Keratinocyte (primary cell): Measurements from ENCODE around the gene SLCO3A1. TPM values are rescaled to one million over a fixed set of nuclear protein-coding genes. Genes with fewer than 3 reads are reported as not detected.
A peak's percentile ranks its signal among the peaks of the same experiment; 100 is the strongest.

ENCODE experiments used
- DNase-seq: peaks from one replicate; pipeline ENCODE4 v3.0.0-alpha.2; 2011; ENCODE audit warnings: low read depth, missing footprints, low spot score
- FAIRE-seq: peaks from 2 replicates; lab custom pipeline; 2011; peaks lifted over from hg19 to GRCh38; lab: Jason Lieb, UNC
- H2AFZ ChIP-seq: 2 replicates; pipeline ENCODE4 v1.6.0; 2012; ENCODE audit warnings: low read length, control low read depth, inconsistent platforms; ENCODE audit not compliant: control insufficient read depth
- H3K27ac ChIP-seq: 2 replicates; pipeline ENCODE4 v1.5.1; 2011; ENCODE audit warnings: low read length; ENCODE audit not compliant: control insufficient read depth, insufficient read depth
- H3K27me3 ChIP-seq: 3 replicates; pipeline ENCODE4 v1.6.0; 2011; ENCODE audit warnings: low read length; ENCODE audit not compliant: control insufficient read depth, insufficient read depth; ENCODE audit errors: extremely low read depth
- H3K36me3 ChIP-seq, 2 experiments: 2 replicates in 1 of 2; 3 replicates in 1 of 2; pipeline ENCODE4 v1.5.1; 2011; ENCODE audit warnings: low read length in 2 of 2, mild to moderate bottlenecking in 1 of 2; ENCODE audit not compliant: control insufficient read depth in 2 of 2, insufficient read depth in 2 of 2; ENCODE audit errors: extremely low read depth in 1 of 2
- H3K4me1 ChIP-seq: 3 replicates; pipeline ENCODE4 v1.5.1; 2011; ENCODE audit warnings: low read length; ENCODE audit not compliant: control insufficient read depth, insufficient read depth; ENCODE audit errors: extremely low read depth
- H3K4me2 ChIP-seq: 3 replicates; pipeline ENCODE4 v1.6.0; 2011; ENCODE audit warnings: low read depth, low read length; ENCODE audit not compliant: control insufficient read depth, insufficient read depth; ENCODE audit errors: extremely low read depth
- H3K4me3 ChIP-seq, 3 experiments: fragments of 200-600 bp in 1 of 3; sonication (generic) in 1 of 3; 2 replicates in 2 of 3; 3 replicates in 1 of 3; pipeline ENCODE4 v1.5.1; 2011 to 2016; ENCODE audit warnings: low read length in 3 of 3, mild to moderate bottlenecking in 3 of 3, control low read depth in 2 of 3, inconsistent platforms in 1 of 3, low read depth in 1 of 3, mixed read lengths in 1 of 3, mixed run types in 1 of 3, moderate library complexity in 1 of 3; ENCODE audit not compliant: control insufficient read depth in 2 of 3, insufficient read depth in 2 of 3; ENCODE audit errors: extremely low read depth in 1 of 3
- H3K79me2 ChIP-seq: 2 replicates; pipeline ENCODE4 v1.6.0; 2012; ENCODE audit warnings: low read length; ENCODE audit not compliant: control insufficient read depth, insufficient read depth
- H3K9ac ChIP-seq: 3 replicates; pipeline ENCODE4 v1.6.0; 2011; ENCODE audit warnings: low read length; ENCODE audit not compliant: control insufficient read depth, insufficient read depth; ENCODE audit errors: extremely low read depth
- H3K9me1 ChIP-seq: 3 replicates; pipeline ENCODE4 v1.6.0; 2011; ENCODE audit warnings: low read length; ENCODE audit not compliant: control insufficient read depth, insufficient read depth; ENCODE audit errors: extremely low read depth
- H3K9me3 ChIP-seq: 2 replicates; pipeline ENCODE4 v1.5.1; 2012; ENCODE audit warnings: low read depth, low read length; ENCODE audit not compliant: control insufficient read depth
- H4K20me1 ChIP-seq: 3 replicates; pipeline ENCODE4 v1.6.0; 2011; ENCODE audit warnings: low read length; ENCODE audit not compliant: control insufficient read depth, insufficient read depth; ENCODE audit errors: extremely low read depth
- CTCF ChIP-seq, 3 experiments: IDR thresholded peaks in 1 of 3; conservative IDR thresholded peaks in 1 of 3; optimal IDR thresholded peaks in 1 of 3; 2 replicates in 2 of 3; 3 replicates in 1 of 3; pipeline versions ENCODE3 to v1.5.1; 2011; ENCODE audit warnings: low read length in 3 of 3, mild to moderate bottlenecking in 3 of 3, moderate library complexity in 2 of 3, control low read depth in 1 of 3, inconsistent platforms in 1 of 3; ENCODE audit not compliant: insufficient read depth in 2 of 3; ENCODE audit errors: extremely low read depth in 1 of 3
- EZH2 ChIP-seq: IDR thresholded peaks from one replicate; pipeline ENCODE4 v1.6.1; 2012; ENCODE audit warnings: inconsistent platforms, mild to moderate bottlenecking, low read length, moderate library complexity
- dilution Hi-C: fragments of 300-500 bp; cut with MboI; formaldehyde crosslinking; loops from one replicate; pipeline ENCODE4 v1.7.0; 2020; ENCODE audit warnings: low sequenced_read_pairs; ENCODE audit not compliant: extremely low pct_ligation_motif_present
- polyA plus RNA-seq, 5 experiments: library from polyadenylated mRNA; depleted of rRNA in 3 of 5; stranded (reverse) in 3 of 5; stranded (forward) in 1 of 5; unstranded in 1 of 5; fragments of >200 nt; gene quantifications; 1 replicate in 1 of 5; 2 replicates in 3 of 5; 3 replicates in 1 of 5; pipeline versions ENCODE4 v1.2.1 to v1.2.3, GENCODE V29; 2011 to 2012; ENCODE audit warnings: missing spikeins in 2 of 5, low read depth in 1 of 5, low replicate concordance in 1 of 5

SLCO3A1 gene
- polyA plus RNA-seq, 1 donor (not counting 4 experiments of a cell fraction or from before 2014, with no cell fraction given), result 21.3 TPM

GRCh38 chr15:91940496-91941381, 87.2 kb downstream of the SLCO3A1 start:
- Histone ChIP-seq H3K9me1 (no peaks in the 10 kb centered on the region), H3K27me3 (no peaks in the 10 kb centered on the region), H4K20me1 (no peaks in the 10 kb centered on the region), H2AFZ (no peak overlapping the region), H3K36me3 (no peaks in the 10 kb centered on the region), H3K4me1 (peaks cover 37% of the 10 kb centered on the region), H3K79me2 (peaks cover 45% of the 10 kb centered on the region), H3K9ac (peak overlapping the region; percentile 51), H3K4me2 (peak overlapping the region; percentile 17), H3K9me3 (no peaks in the 10 kb centered on the region), H3K4me3 (no peak overlapping the region), H3K27ac (peak overlapping the region; percentile 97)
- TF ChIP-seq CTCF (optimal IDR thresholded peaks at IDR 0.05 in 1 of 3, IDR thresholded peaks at IDR 0.05 in 1 of 3, conservative IDR thresholded peaks at IDR 0.05 in 1 of 3; ENCODE audit: extremely low read depth in 1 of 3, insufficient read depth in 2 of 3, low read length in 3 of 3) (peak in 1 of 3 experiments; percentile 3), EZH2 (no peak)
- peak; percentile 13 for FAIRE-seq
- dilution Hi-C loops, result no loop called here
- no peak for DNase-seq

GRCh38 chr15:91941871-91942658, 88.6 kb downstream of the SLCO3A1 start:
- Histone ChIP-seq H3K4me2 (peak overlapping the region; percentile 86), H3K27me3 (no peaks in the 10 kb centered on the region), H3K36me3 (no peaks in the 10 kb centered on the region), H3K27ac (peak overlapping the region; percentile 97), H3K79me2 (peaks cover 55% of the 10 kb centered on the region), H3K4me1 (peaks cover 40% of the 10 kb centered on the region), H2AFZ (no peak overlapping the region), H4K20me1 (no peaks in the 10 kb centered on the region), H3K9ac (peak overlapping the region; percentile 80), H3K4me3 (no peak overlapping the region), H3K9me1 (no peaks in the 10 kb centered on the region), H3K9me3 (no peaks in the 10 kb centered on the region)
- dilution Hi-C loops, result no loop called here
- DNase-seq (no peak), FAIRE-seq (no peak)
- TF ChIP-seq CTCF (optimal IDR thresholded peaks at IDR 0.05 in 1 of 3, IDR thresholded peaks at IDR 0.05 in 1 of 3, conservative IDR thresholded peaks at IDR 0.05 in 1 of 3; ENCODE audit: extremely low read depth in 1 of 3, insufficient read depth in 2 of 3, low read length in 3 of 3) (peak; percentile 29 to 43 (median 38)), EZH2 (no peak)
